Left forelimb (tissue), 1 donor: ENCODE data around the gene NSMCE1.

Experiments
- DNase-seq: peaks from one replicate; pipeline ENCODE4 v3.0.0-alpha.2; 2018; ENCODE audit warnings: low spot score

Gene NSMCE1, protein sequence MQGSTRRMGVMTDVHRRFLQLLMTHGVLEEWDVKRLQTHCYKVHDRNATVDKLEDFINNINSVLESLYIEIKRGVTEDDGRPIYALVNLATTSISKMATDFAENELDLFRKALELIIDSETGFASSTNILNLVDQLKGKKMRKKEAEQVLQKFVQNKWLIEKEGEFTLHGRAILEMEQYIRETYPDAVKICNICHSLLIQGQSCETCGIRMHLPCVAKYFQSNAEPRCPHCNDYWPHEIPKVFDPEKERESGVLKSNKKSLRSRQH

DNA sequence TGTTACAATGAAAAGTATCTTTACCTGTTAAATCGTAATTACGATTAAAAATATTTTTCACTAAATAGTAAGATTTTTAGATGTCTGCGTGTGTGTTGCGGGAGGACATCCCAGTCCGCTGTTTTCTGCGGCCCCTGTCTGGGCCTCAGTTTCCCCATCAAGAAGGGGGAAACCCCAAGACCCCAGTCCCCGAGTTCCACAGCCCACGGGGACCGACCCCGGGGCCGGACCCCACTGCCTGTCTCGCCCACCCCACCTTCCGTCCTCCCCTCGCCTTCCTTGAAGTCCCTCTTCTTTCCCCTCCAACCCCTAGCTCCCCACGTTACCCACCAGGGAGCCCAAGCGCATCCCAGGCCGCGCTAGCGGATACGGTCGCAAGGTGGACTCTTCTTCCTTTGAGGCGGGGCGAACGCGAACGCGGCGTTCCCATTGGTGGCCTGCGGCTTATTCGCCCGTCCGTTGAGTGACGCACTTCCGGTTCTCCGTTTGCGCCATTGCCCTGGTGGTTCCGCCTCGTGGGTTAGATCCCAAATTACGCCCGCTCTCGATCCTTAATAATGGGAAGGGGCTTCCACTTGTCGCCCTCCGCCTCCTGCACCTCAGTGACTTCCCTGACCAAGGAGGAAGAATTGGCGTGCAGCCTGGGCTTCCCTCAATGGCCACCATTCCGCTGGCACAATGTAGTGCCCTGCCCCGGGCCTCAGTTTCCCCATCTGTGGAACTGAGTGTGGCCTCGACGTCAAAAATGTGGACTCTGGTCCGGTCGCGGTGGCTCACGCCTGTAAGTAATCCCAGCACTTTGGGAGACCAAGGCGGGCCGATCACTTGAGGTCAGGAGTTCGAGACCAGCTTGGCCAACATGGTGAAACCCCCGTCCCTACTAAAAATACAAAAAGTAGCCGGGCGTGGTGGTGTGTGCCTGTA, at the start of gene NSMCE1:
TSS of gene NSMCE1 (minus strand) at position 397 of the 924 bp plus-strand sequence. CDS start 11,202 bp downstream, outside the sequence.
- DNase-seq, result peak; percentile 98

DNA sequence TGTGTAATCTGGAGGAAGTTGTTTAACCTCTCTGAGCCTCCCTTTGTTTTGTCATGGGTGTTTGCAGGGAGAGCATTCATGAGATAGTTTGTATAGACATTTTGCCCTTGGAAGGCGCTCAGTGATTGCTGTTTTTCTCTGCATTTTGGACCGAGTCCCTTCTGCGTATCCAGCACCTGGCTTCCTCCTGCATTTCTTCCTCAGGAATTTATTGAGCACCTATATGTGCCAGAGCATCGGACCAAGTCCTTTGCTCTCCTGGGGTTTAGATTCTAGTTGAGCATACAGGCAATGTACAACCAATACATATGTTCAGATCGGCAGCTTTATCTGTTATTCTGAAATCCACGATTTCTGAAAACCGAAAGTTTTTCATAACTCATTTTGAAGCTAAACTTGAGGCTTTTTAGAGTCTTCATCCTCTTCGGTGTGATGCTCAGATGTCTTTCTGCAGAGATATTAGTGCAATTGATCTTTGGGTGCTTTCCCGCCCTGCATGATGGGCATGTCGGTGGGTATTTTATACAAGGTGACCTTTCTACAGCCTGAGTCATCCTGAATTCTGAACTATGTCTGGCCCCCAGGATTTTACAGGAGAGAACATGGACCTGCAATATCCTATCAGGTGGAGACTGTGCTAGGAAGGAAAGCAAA, 49.3 kb upstream of the NSMCE1 start:
- DNase-seq, result no peak

DNA sequence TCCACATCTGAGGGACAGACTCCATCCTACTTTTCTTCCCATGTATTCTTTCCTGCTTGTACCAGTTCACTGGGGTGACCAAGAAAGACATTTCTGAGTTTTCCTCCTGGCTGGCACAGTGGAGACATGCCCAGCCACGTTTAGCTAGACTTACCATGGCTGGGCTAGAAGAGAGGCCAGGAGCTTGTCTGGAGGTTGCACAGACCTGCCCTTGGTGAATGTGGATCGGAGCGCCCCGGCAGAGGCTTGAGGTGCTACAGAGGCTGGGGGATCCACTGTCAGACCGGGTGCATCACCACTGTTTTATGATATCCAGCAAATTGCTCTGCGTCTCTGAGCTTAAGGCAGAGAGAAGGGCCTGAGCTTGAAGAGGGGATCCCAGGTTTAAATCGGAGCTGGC, 48.7 kb upstream of the NSMCE1 start:
- DNase-seq, result peak; percentile 46

DNA sequence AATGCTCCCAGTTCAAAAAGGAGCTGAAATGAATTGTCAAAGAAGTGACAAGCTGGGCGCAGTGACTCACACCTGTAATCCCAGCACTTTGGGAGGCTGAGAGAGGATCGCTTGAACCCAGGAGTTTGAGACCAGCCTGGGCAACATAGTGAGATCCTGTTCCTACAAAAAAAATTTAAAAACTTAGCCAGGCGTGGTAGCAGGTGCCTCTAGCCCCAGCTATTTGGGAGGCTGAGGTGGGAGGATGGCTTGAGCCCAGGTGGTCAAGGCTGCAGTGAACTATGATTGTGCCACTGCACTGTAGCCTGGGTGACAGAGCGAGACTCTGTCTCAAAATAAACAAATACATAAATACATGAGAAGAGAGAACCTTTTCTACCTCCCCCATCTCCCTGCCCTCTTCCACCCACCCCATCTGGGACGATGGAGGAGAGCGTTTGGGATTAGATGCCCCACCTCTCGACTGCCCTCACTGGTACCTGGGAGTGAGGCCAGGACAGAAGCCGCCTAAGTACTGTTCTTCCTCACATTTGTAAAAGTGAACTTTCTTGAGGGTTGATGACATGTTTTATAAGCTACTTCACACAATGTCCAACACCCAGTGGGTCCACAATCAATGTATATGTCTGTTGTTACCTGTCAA, 47.6 kb upstream of the NSMCE1 start:
- DNase-seq, result no peak

DNA sequence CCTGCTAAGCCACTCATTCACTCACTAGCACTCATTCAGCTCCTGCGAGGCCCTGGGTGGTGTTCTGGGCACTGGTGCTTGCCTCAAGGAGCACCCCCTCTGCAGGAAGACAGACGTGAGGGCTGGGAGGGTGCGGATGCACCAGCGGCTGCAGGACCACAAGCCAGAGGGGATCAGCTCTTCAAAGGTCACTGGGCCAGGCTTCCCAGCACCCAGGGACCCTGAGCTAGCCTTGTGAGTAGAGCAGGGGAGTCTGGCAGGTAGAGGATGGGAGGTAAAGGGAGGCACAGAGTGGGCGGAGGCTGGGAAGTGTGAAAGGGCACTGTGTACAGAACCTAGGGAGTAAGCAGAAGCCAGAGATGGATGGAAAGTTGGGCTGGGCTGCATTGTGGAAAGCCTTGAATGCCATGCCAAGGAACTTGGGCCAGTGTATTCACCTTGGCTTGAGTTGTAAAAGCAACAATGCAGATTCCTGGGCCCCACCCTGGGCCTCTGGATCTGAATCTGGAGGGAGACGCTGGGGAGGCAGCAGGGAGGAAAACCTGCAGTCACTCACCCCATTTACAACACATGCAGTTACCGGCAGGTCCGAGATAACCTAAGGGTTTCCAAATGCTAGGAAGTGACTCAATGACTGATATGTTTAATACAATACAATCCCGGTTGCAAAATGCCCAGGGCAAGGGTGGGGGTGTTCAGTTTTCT, 46.9 kb upstream of the NSMCE1 start:
- peak; percentile 42 for DNase-seq

DNA sequence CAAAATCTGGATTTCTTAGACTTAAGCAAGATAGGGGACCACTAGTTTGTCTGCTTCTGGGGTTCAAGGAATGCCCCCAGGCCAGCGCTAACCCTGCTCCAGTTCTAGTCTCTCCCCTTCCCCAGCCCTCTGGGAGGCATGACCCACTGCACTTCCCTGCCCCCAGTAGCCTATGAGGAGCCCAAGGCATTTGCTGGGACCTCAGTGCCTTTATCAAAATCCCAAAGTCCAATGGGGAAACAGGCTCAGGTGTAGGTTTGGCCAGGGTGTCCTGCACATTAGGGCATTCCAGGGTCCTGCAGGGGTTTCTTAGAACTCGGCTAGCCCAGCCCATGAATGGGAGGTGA, 46.4 kb upstream of the NSMCE1 start:
- no peak for DNase-seq

DNA sequence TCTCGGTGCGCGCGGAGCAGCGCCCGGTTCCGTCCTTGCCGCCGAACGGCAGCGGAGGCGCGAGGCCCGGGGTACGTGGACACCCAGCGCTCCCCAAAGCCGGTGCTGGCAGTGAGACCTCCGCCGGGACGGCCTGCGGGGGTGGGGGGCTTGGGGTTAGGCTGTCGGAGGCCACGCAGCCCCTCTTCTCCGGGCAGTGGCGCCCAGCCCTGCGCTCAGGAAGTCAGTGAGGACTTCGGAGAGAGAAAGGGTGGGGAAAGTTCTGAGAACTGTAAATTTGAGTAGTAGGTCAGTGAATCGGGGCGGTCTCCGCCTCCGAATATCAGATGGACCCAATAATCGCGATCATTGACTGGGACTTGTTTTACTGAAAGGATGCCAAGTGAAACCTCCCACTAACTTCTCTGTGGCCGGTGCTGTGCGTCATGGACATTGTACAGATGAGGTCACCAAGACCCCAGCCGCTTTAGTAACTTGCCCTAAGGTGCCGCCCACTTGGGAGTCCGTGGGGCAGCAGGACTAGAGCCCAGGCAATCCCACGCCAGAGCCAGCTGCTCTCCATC, 45.7 kb upstream of the NSMCE1 start:
- DNase-seq, result peak; percentile 73

DNA sequence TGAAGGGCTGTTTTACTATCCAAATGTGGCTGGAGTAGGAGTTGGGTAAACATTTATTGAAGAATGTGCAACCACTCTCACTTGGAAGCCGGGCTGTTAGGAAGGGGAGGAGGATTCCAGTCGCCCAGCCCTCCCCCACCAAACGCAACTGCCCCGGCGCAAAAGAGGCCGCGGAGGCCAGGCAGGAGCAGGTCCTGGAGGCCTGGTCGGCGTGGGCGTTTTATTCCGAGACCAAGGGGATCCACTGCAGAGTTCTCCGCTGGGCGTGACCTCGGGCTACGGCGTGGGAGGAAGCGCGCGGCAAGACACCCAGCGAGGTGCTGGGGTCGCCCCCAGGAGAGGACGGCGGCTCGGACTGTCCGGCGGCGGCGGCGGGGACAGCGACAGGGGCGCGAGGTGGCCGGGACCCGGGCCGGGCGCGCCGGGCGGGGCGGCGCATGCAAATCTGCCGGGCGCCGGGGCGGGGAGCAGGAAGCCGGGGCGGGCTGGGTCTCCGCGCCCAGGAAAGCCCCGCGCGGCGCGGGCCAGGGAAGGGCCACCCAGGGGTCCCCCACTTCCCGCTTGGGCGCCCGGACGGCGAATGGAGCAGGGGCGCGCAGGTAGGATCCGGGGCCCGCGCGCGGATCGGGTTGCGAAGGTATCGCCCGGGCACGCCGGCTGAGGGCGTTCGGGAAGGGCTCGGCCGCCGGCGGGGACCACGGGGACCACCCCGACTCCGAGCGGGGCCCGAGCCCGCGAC, 45.0 kb upstream of the NSMCE1 start, which contains the start of gene IL4R:
TSS of gene IL4R (plus strand) at position 553 of the 739 bp plus-strand sequence. CDS start 26,230 bp downstream, outside the sequence.
- peak; percentile 83 for DNase-seq

DNA sequence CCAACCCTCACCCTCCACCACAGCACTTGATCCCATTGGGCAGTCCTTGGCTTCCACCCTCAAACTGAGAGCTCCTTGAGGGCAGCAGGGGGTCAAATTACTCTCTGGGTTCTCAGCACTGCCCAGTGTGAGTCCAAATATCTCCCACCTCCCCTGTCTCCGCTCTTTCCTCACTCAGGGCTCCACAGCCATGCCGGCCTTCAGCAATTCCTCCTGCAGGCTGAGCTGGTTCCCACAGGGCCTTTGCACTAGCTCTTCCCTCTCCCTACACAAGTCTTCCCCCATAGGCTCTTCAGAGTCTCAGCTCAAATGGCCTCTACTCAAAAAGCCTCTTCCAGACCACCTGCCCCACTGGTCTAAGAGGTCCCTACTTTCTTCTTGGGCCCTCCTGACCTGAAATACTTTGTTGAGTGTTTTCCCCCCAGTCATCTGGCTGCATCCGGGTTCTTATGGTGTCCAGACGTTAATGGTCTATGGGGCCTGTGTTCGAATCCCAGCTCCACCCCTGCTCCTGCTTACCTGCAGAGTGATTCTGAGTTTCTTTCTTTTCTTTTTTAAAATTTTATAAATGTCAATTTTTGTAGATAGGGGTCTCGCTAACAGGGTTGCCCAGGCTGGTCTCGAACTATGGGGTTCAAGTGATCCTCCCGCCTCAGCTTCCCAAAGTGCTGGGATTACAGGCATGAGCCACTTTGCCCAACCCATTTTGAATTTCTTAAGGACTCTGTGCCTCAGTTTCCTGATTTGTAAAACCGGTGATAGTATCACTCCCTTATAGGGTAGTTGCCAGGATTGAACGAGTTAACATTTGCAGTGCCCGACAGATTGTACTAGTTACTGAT, 44.2 kb upstream of the NSMCE1 start:
- DNase-seq, result peak; percentile 34

DNA sequence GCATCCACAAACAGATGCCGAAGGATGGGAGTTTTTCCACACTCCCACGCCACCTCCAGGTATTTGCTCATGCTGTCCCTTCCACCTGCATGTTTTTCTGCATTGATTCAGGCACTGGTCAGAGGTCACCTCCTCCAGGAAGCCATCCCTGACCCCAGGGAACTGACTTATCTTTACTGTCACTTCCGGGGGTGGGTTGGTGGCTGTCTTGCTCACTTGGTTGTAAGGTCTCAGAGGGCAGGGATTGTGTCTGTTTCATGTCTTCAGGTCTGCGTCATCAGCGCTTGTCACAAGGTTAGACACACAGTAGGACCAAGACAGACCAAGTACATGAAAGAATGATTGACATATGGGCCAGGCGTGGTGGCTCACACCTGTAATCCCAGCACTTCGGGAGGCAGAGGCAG, 43.3 kb upstream of the NSMCE1 start:
- peak; percentile 38 for DNase-seq

DNA sequence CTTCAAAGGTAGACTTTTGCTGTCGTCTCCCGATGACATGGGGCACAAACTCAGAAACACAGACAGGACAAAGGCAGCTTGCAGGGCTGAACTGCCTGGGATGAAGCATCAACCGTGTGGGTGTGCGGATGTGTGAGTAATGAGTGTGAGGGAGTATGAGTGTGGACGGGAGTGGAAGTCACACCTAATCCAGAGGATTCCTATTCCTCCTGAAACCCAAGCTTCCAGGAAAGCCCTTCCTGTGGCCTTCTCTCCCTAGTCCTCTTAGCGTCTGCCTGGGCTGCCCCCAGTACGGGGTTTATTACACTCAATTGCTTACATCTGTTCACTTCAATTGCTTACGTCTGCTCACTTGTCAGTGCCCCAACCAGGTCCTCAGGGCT, 42.9 kb upstream of the NSMCE1 start:
- DNase-seq, result peak; percentile 55

DNA sequence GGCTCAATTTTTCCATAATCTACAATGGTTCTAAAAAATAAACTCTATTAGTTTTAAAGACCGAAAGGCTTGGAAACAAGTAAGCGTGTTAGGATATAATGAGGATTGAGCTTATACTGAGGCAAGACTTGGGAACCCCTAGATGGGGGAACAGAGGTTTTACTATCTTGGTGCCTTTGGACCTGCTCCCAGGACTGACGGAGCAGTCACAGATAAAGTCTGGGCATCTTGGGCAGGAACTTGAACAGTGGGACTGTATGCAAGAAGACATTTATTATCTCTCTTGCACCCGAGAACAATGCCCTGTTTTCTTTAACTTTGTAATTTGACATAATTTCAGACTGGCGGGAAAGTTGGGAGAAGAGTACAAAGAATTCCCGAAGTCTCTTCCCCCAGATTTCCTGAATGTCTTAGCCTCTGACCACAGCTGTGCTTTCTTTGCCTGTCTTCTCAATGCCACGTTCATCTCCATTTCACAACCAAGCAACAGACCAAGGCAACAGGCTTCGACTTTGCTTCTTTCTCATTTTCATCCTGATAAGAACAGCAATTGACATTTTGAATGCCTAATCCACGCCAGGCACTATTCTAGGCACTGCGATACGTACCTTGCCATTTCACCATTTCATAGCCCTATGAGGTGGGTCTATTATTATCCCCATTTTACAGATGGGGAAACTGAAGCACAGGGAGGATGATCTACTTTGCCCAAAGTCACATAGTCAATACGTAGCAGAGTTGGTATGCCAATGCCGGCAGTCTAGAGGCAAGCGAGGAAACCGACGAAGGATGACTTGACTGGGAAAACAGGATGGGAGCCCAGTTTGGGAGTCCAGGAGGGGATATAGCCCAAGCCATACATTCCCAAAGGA, 42.2 kb upstream of the NSMCE1 start:
- DNase-seq, result peak; percentile 22

DNA sequence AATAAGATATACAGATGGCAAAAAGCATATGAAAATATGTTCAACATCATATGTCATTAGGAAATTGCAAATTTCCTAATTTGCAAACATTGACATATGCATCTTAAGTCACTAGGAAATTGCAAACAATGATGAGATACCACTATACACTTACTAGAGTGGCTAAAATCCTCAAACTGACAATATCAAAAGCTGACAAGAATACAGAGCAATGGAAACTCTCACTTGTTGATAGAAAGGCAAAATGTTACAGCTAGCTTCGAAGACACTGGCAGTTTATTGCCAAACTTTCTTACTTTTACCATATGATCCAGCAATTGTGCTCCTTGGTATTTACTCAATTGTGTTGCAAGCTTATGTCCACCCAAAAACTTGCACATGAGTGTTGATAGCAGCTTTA, 40.2 kb upstream of the NSMCE1 start:
- no peak for DNase-seq

DNA sequence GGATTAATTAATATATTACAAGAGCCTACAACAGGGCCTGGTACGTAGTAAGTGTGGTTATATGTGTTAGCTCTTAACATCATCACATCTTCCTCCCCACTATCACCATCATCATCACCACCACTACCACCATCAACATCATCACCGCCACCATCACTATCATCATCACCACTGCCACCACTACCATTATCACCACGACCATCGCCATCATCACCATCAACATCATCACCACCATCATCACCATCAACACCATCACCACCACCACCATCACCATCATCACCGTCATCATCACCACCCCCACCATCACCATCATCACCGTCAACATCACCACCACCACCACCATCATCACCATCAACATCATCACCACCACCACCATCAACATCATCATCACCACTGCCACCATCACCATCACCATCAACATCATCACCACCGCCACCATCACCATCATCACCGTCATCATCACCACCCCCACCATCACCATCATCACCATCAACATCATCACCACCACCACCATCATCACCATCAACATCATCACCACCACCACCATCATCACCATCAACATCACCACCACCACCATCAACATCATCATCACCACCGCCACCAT, 37.4 kb upstream of the NSMCE1 start:
- DNase-seq, result no peak

DNA sequence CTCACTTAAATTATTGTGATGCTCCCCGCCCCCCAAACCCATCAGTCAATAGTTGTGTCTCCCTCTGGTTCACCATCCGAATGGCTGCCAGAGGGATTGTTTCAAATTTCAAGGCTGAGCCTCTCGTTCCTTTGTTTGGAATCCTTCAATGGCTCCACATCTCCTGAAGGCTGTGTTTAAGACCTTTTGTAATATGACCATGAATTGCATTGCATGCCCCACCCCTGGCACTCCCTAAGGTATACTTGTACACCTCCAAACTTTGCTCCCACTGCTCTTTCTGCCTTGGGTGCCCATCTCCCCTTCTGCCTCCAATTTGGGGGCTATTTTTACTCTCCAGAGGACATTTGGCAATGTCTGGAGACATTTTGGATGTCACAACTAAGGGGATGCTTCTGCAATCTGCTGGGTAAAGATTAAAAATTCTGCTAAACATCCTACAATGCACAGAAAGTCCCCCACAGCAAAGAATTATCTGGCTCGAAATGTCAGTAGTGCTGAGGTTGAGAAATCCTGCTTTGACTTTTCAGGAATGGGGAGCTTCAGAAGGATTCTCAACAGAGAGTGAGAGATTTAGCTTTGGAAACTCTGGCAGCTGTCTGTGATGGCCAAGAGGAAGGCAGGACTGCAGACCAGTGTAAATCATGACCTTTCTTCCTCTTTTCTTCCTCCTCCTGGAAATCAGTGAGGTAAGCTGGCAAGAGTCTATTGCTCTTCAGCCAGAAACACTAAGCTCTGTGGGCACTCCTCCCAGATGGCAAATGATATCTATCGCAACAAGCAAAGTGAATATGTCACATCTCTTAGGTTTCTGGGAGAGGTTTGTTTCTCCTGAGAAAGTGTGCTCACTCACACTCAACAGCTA, 36.5 kb upstream of the NSMCE1 start:
- DNase-seq, result no peak

DNA sequence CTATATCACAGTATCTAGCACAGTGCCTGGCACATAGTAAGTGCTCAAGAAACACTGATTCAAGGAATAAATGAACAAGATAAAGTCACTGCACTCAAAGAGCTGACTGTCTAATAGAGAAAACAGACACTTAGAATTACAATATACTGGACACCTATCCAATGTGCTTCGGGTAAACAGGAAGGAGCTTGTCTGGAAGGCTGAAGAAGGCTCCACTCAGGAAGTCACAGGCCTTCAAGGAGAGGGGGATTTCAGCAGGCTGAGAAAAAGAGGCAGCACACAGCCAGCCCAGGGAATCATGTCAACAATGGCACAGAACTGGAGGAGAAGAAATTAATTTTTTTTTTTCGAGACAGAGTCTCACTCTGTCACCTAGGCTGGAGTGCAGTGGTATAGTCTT, 35.5 kb upstream of the NSMCE1 start:
- no peak for DNase-seq
